ENCODE results near the gene LRRIQ1. TPM values are rescaled to one million over a fixed set of nuclear protein-coding genes. Genes with fewer than 3 reads are reported as not detected.
A peak's percentile ranks its signal among the peaks of the same experiment; 100 is the strongest.

The LRRIQ1 gene
- total and polyA plus RNA-seq, 2 of the 8 experiments (the other 6 are each of a cell fraction or from before 2014, with no cell fraction given) = 0.24 to 0.76 TPM

GRCh38 chr12:85076688-85077430 lies 40.7 kb downstream of the LRRIQ1 start (continued):
- TF ChIP-seq CHD7 (IDR thresholded peaks at IDR 0.05; ENCODE audit: insufficient replicate concordance, low read length) = peak; percentile 31
- TF ChIP-seq MAFK (IDR thresholded peaks at IDR 0.05; ENCODE audit: low read depth, low read length) = peak; percentile 36; the same call in 1 of the 2 replicates
- TF ChIP-seq CTCF (IDR thresholded peaks at IDR 0.05; ENCODE audit: control extremely low read depth in 1 of 3, insufficient read depth in 1 of 3, low read depth in 1 of 3, low read length in 3 of 3) = peak in 2 of 3 experiments; percentile 31 to 52; a peak in 2 of 4 replicates
- no peak for TF ChIP-seq POLR2A (IDR thresholded peaks at IDR 0.05; ENCODE audit: control extremely low read depth in 1 of 2, low read depth in 2 of 2, low read length in 2 of 2)

All from H1 (cell line).